Measurements from ENCODE around the gene IL17RB.

Gene IL17RB

GRCh38 chr3:53820756-53821580 is 25.4 kb upstream of the IL17RB start:
- Histone ChIP-seq H3K36me3 (ENCODE audit: control insufficient read depth, insufficient read depth, low read length) (peaks cover 47% of the 10 kb centered on the region), H3K4me1 (ENCODE audit: control insufficient read depth, insufficient read depth, low read length) (no peaks in the 10 kb centered on the region), H3K27ac (ENCODE audit: low read depth, low read length) (no peak overlapping the region), H3K27me3 (ENCODE audit: control insufficient read depth, insufficient read depth, low read length) (no peaks in the 10 kb centered on the region), H3K9ac (ENCODE audit: low read depth, low read length) (no peak overlapping the region), H3K4me3 (ENCODE audit: low read depth, low read length) (no peak overlapping the region), H3K9me3 (ENCODE audit: control insufficient read depth, insufficient read depth, low read length) (no peaks in the 10 kb centered on the region)

- no peaks in the 10 kb centered on the region for H3K4me1 ChIP-seq (ENCODE audit: control insufficient read depth, insufficient read depth, low read length)
- no peak overlapping the region for H3K9ac ChIP-seq (ENCODE audit: low read depth, low read length)
- H3K36me3 ChIP-seq (ENCODE audit: control insufficient read depth, insufficient read depth, low read length), result peaks cover 42% of the 10 kb centered on the region
- no peaks in the 10 kb centered on the region for H3K9me3 ChIP-seq (ENCODE audit: control insufficient read depth, insufficient read depth, low read length)
- H3K27me3 ChIP-seq (ENCODE audit: control insufficient read depth, insufficient read depth, low read length), result no peaks in the 10 kb centered on the region
- H3K4me3 ChIP-seq (ENCODE audit: low read depth, low read length), result no peak overlapping the region
- no peak overlapping the region for H3K27ac ChIP-seq (ENCODE audit: low read depth, low read length)
These were observed 24.7 kb upstream of the IL17RB start for GRCh38 chr3:53821631-53822121.

GRCh38 chr3:53822331-53822741 is 24.0 kb upstream of the IL17RB start:
- Histone ChIP-seq H3K4me3 (ENCODE audit: low read depth, low read length) (no peak overlapping the region), H3K36me3 (ENCODE audit: control insufficient read depth, insufficient read depth, low read length) (peaks cover 39% of the 10 kb centered on the region), H3K4me1 (ENCODE audit: control insufficient read depth, insufficient read depth, low read length) (no peaks in the 10 kb centered on the region), H3K9me3 (ENCODE audit: control insufficient read depth, insufficient read depth, low read length) (no peaks in the 10 kb centered on the region), H3K27me3 (ENCODE audit: control insufficient read depth, insufficient read depth, low read length) (no peaks in the 10 kb centered on the region), H3K9ac (ENCODE audit: low read depth, low read length) (no peak overlapping the region), H3K27ac (ENCODE audit: low read depth, low read length) (no peak overlapping the region)

- H3K9me3 ChIP-seq (ENCODE audit: control insufficient read depth, insufficient read depth, low read length), result no peaks in the 10 kb centered on the region
These were observed 23.1 kb upstream of the IL17RB start for GRCh38 chr3:53823026-53823955.

GRCh38 chr3:53823956-53824657 is 22.3 kb upstream of the IL17RB start:
- Histone ChIP-seq H3K4me1 (ENCODE audit: control insufficient read depth, insufficient read depth, low read length) (no peaks in the 10 kb centered on the region), H3K27me3 (ENCODE audit: control insufficient read depth, insufficient read depth, low read length) (no peaks in the 10 kb centered on the region), H3K9me3 (ENCODE audit: control insufficient read depth, insufficient read depth, low read length) (no peaks in the 10 kb centered on the region), H3K27ac (ENCODE audit: low read depth, low read length) (no peak overlapping the region), H3K9ac (ENCODE audit: low read depth, low read length) (no peak overlapping the region), H3K4me3 (ENCODE audit: low read depth, low read length) (no peak overlapping the region), H3K36me3 (ENCODE audit: control insufficient read depth, insufficient read depth, low read length) (peaks cover 23% of the 10 kb centered on the region)

More at GRCh38 chr3:53823026-53823955, 23.1 kb upstream of the IL17RB start:
- Histone ChIP-seq H3K9ac (ENCODE audit: low read depth, low read length) (no peak overlapping the region), H3K27me3 (ENCODE audit: control insufficient read depth, insufficient read depth, low read length) (no peaks in the 10 kb centered on the region), H3K27ac (ENCODE audit: low read depth, low read length) (no peak overlapping the region), H3K4me1 (ENCODE audit: control insufficient read depth, insufficient read depth, low read length) (no peaks in the 10 kb centered on the region), H3K36me3 (ENCODE audit: control insufficient read depth, insufficient read depth, low read length) (peaks cover 31% of the 10 kb centered on the region), H3K4me3 (ENCODE audit: low read depth, low read length) (no peak overlapping the region)

- Histone ChIP-seq H3K9ac (ENCODE audit: low read depth, low read length) (no peak overlapping the region), H3K27me3 (ENCODE audit: control insufficient read depth, insufficient read depth, low read length) (no peaks in the 10 kb centered on the region), H3K27ac (ENCODE audit: low read depth, low read length) (no peak overlapping the region), H3K36me3 (ENCODE audit: control insufficient read depth, insufficient read depth, low read length) (peaks cover 17% of the 10 kb centered on the region), H3K9me3 (ENCODE audit: control insufficient read depth, insufficient read depth, low read length) (no peaks in the 10 kb centered on the region), H3K4me3 (ENCODE audit: low read depth, low read length) (no peak overlapping the region), H3K4me1 (ENCODE audit: control insufficient read depth, insufficient read depth, low read length) (no peaks in the 10 kb centered on the region)
These were observed 21.6 kb upstream of the IL17RB start for GRCh38 chr3:53824795-53825194.

- Histone ChIP-seq H3K9ac (ENCODE audit: low read depth, low read length) (no peak overlapping the region), H3K4me3 (ENCODE audit: low read depth, low read length) (no peak overlapping the region), H3K27me3 (ENCODE audit: control insufficient read depth, insufficient read depth, low read length) (no peaks in the 10 kb centered on the region), H3K36me3 (ENCODE audit: control insufficient read depth, insufficient read depth, low read length) (peaks cover 6% of the 10 kb centered on the region; the same call in 1 of the 2 replicates), H3K9me3 (ENCODE audit: control insufficient read depth, insufficient read depth, low read length) (no peaks in the 10 kb centered on the region), H3K4me1 (ENCODE audit: control insufficient read depth, insufficient read depth, low read length) (no peaks in the 10 kb centered on the region), H3K27ac (ENCODE audit: low read depth, low read length) (no peak overlapping the region)
These were observed 20.3 kb upstream of the IL17RB start for GRCh38 chr3:53826048-53826447.

- H3K9ac ChIP-seq (ENCODE audit: low read depth, low read length), result no peak overlapping the region
- H3K36me3 ChIP-seq (ENCODE audit: control insufficient read depth, insufficient read depth, low read length), result no peaks in the 10 kb centered on the region
- no peak overlapping the region for H3K27ac ChIP-seq (ENCODE audit: low read depth, low read length)
- H3K9me3 ChIP-seq (ENCODE audit: control insufficient read depth, insufficient read depth, low read length), result no peaks in the 10 kb centered on the region
- no peak overlapping the region for H3K4me3 ChIP-seq (ENCODE audit: low read depth, low read length)
- no peaks in the 10 kb centered on the region for H3K27me3 ChIP-seq (ENCODE audit: control insufficient read depth, insufficient read depth, low read length)
- H3K4me1 ChIP-seq (ENCODE audit: control insufficient read depth, insufficient read depth, low read length), result no peaks in the 10 kb centered on the region
These were observed 17.8 kb upstream of the IL17RB start for GRCh38 chr3:53828581-53828980.

- Histone ChIP-seq H3K4me3 (ENCODE audit: low read depth, low read length) (no peak overlapping the region), H3K27me3 (ENCODE audit: control insufficient read depth, insufficient read depth, low read length) (no peaks in the 10 kb centered on the region), H3K4me1 (ENCODE audit: control insufficient read depth, insufficient read depth, low read length) (no peaks in the 10 kb centered on the region), H3K27ac (ENCODE audit: low read depth, low read length) (no peak overlapping the region), H3K36me3 (ENCODE audit: control insufficient read depth, insufficient read depth, low read length) (no peaks in the 10 kb centered on the region), H3K9ac (ENCODE audit: low read depth, low read length) (no peak overlapping the region), H3K9me3 (ENCODE audit: control insufficient read depth, insufficient read depth, low read length) (no peaks in the 10 kb centered on the region)
These were observed 16.8 kb upstream of the IL17RB start for GRCh38 chr3:53829605-53830004.

- Histone ChIP-seq H3K4me1 (ENCODE audit: control insufficient read depth, insufficient read depth, low read length) (no peaks in the 10 kb centered on the region), H3K9me3 (ENCODE audit: control insufficient read depth, insufficient read depth, low read length) (no peaks in the 10 kb centered on the region), H3K36me3 (ENCODE audit: control insufficient read depth, insufficient read depth, low read length) (no peaks in the 10 kb centered on the region), H3K27me3 (ENCODE audit: control insufficient read depth, insufficient read depth, low read length) (no peaks in the 10 kb centered on the region), H3K9ac (ENCODE audit: low read depth, low read length) (no peak overlapping the region), H3K4me3 (ENCODE audit: low read depth, low read length) (no peak overlapping the region), H3K27ac (ENCODE audit: low read depth, low read length) (no peak overlapping the region)
These were observed 15.4 kb upstream of the IL17RB start for GRCh38 chr3:53830944-53831343.

Data from HUES48 (cell line).